NCI-H2171 treated with DMSO at 0.1 percent for 48 hours (cell line): ENCODE results near the gene BANP.
"Not testable (repeated sequence)": the region's sequence is repeated elsewhere in the genome, so short reads cannot be mapped to it uniquely, and the experiment has no call there.

Source experiments
- DNase-seq: peaks from one replicate; lab custom pipeline; 2025; lab: John Stamatoyannopoulos, UW

Gene BANP

GRCh38 chr16:87927195-87927562 is 24.1 kb upstream of the BANP start:
- DNase-seq, result peak; percentile 18

- no peak for DNase-seq
These were observed 21.2 kb upstream of the BANP start for GRCh38 chr16:87929986-87930385.

GRCh38 chr16:87930456-87930855 is 20.8 kb upstream of the BANP start:
- DNase-seq, result peak; percentile 46

- DNase-seq, result no peak
These were observed 19.7 kb upstream of the BANP start for GRCh38 chr16:87931504-87931903.

- DNase-seq, result not testable (repeated sequence)
These were observed 18.6 kb upstream of the BANP start for GRCh38 chr16:87932475-87933139.

GRCh38 chr16:87933140-87933495 is 18.1 kb upstream of the BANP start:
- DNase-seq, result no peak

- DNase-seq, result not testable (repeated sequence)
These were observed 16.3 kb upstream of the BANP start for GRCh38 chr16:87934752-87935425.

- DNase-seq, result not testable (repeated sequence)
These were observed 15.2 kb upstream of the BANP start for GRCh38 chr16:87936016-87936374.

- DNase-seq, result no peak
These were observed 14.6 kb upstream of the BANP start, which contains the start of gene CA5A for GRCh38 chr16:87936375-87937230. TSS of gene CA5A (minus strand) at chr16:87936529. CDS start at chr16:87936450, 79 bp downstream.

- DNase-seq, result not testable (repeated sequence)
These were observed 14.0 kb upstream of the BANP start for GRCh38 chr16:87937231-87937542.

GRCh38 chr16:87938412-87938949 is 12.8 kb upstream of the BANP start:
- no peak for DNase-seq

- no peak for DNase-seq
These were observed 11.4 kb upstream of the BANP start for GRCh38 chr16:87939562-87940423.

GRCh38 chr16:87942680-87943079 is 8.6 kb upstream of the BANP start:
- no peak for DNase-seq

GRCh38 chr16:87945351-87946042 is 5.7 kb upstream of the BANP start:
- DNase-seq, result peak; percentile 92

- no peak for DNase-seq
These were observed 4.5 kb upstream of the BANP start for GRCh38 chr16:87946596-87947347.

GRCh38 chr16:87947356-87948118 is 3.7 kb upstream of the BANP start:
- no peak for DNase-seq

- DNase-seq, result no peak
These were observed 3.1 kb upstream of the BANP start for GRCh38 chr16:87948119-87948545.

- no peak for DNase-seq
These were observed 2.5 kb upstream of the BANP start for GRCh38 chr16:87948735-87949070.

GRCh38 chr16:87949071-87949744 is 2.0 kb upstream of the BANP start:
- no peak for DNase-seq
